Spleen (tissue), 11 donors: ENCODE data around the gene CRMP1. TPM values are rescaled to one million over a fixed set of nuclear protein-coding genes. Genes with fewer than 3 reads are reported as not detected.

Source experiments
- DNase-seq: peaks from one replicate; pipeline ENCODE4 v3.0.0-alpha.2; 2020
- H3K27ac ChIP-seq, 8 donors: fragments of 200-600 bp; sonication (generic) in 7 of 8; 1 replicate in 4 of 8; 2 replicates in 4 of 8; pipeline versions ENCODE4 v1.5.0 to v1.8.0; 2016 to 2021; ENCODE audit warnings: inconsistent platforms in 4 of 8, mild to moderate bottlenecking in 4 of 8, moderate library complexity in 1 of 8
- H3K27me3 ChIP-seq, 7 donors: fragments of 200-600 bp; sonication (generic) in 6 of 7; replicated peaks in 1 of 7; 1 replicate in 4 of 7; 2 replicates in 3 of 7; pipeline versions ENCODE4 v1.5.0 to v1.8.0; 2016 to 2021; ENCODE audit warnings: inconsistent platforms in 3 of 7, mild to moderate bottlenecking in 1 of 7
- H3K36me3 ChIP-seq, 6 donors: fragments of 200-600 bp; sonication (generic) in 5 of 6; 1 replicate in 4 of 6; 2 replicates in 2 of 6; pipeline versions ENCODE4 v1.5.0 to v1.8.0; 2016 to 2021; ENCODE audit warnings: inconsistent platforms in 2 of 6
- H3K4me1 ChIP-seq, 6 donors: fragments of 200-600 bp; sonication (generic) in 5 of 6; 1 replicate in 3 of 6; 2 replicates in 3 of 6; pipeline versions ENCODE4 v1.5.0 to v1.8.0; 2016 to 2021; ENCODE audit warnings: inconsistent platforms in 3 of 6
- H3K4me3 ChIP-seq, 8 donors: fragments of 200-600 bp; sonication (generic) in 7 of 8; 1 replicate in 4 of 8; 2 replicates in 4 of 8; pipeline versions ENCODE4 v1.5.0 to v1.8.0; 2016 to 2021; ENCODE audit warnings: inconsistent platforms in 4 of 8, mild to moderate bottlenecking in 4 of 8, moderate library complexity in 2 of 8
- H3K9me3 ChIP-seq, 8 donors: fragments of 200-600 bp; sonication (generic) in 7 of 8; 1 replicate in 4 of 8; 2 replicates in 4 of 8; pipeline versions ENCODE4 v1.5.0 to v1.8.0; 2016 to 2021; ENCODE audit warnings: inconsistent platforms in 4 of 8
- CTCF ChIP-seq, 11 experiments: fragments of 200-600 bp in 7 of 11; fragments of 450-650 bp in 4 of 11; sonication (generic) in 4 of 11; IDR thresholded peaks in 8 of 11; conservative IDR thresholded peaks in 3 of 11; 1 replicate in 7 of 11; 2 replicates in 4 of 11; pipeline versions ENCODE4 v1.4.0 to v1.8.0; 2016 to 2021; ENCODE audit warnings: antibody characterized with exemption in 11 of 11, inconsistent platforms in 4 of 11, mild to moderate bottlenecking in 1 of 11
- POLR2A ChIP-seq, 3 donors: fragments of 450-650 bp; IDR thresholded peaks; one replicate each; pipeline ENCODE4 v1.5.1; 2017; ENCODE audit warnings: antibody characterized with exemption in 3 of 3, mild to moderate bottlenecking in 1 of 3
- POLR2AphosphoS5 ChIP-seq, 3 donors: sonication (generic); formaldehyde crosslinking; IDR thresholded peaks; one replicate each; pipeline ENCODE4 v1.5.1; 2017; ENCODE audit warnings: antibody characterized with exemption in 3 of 3
- WGBS, 5 donors: extraction: QIAGEN DNeasy Blood & Tissue Kit in 3 of 5; methylation state at CpG; one replicate each; pipeline versions ENCODE4 v1.1.5 to v1.1.7; 2013 to 2018; 5-methylcytosine and 5-hydroxymethylcytosine counted together
- intact Hi-C: fragments of 100-400 bp; cut with DNase I; formaldehyde crosslinking; loops from one replicate; pipeline ENCODE4 v1.15.0; 2023; ENCODE audit warnings: low total_unique reads
- polyA plus RNA-seq, 3 donors: library from polyadenylated mRNA; stranded (reverse); fragments of 200-250 nt; gene quantifications; one replicate each; pipeline ENCODE4 v1.2.1, GENCODE V29; 2013
- total RNA-seq, 7 donors: library from RNA; depleted of rRNA in 3 of 7; stranded (reverse); fragments of >200 nt in 3 of 7; fragmentation: NEBNext Ultra II Directional in 4 of 7; extraction: Animal tissue kit (Norgen Biotek cat#: 25700) in 4 of 7; gene quantifications; one replicate each; pipeline versions ENCODE4 v1.1.0 to v1.2.1, GENCODE V29; 2016 to 2021
- donor health status: healthy with polysubstance abuse.
- donor health status: DM: no; HTN: no; CAD: no; lungs with moderate emphysema.
- donor health status: DM: no; HTN: no; CAD: no.
- donor health status: Bipolar disorder and iron deficiency.
- donor health status: healthy.
- donor health status: DM: no; HTN: no; CAD: no.
- donor health status: DM: yes; HTN: yes; CAD: no.

CRMP1 gene
- total and polyA plus RNA-seq, 10 donors = 0.03 to 2.3 (median 0.85) TPM; not detected in 1

GRCh38 chr4:5836943-5837342 lies 55.9 kb downstream of the CRMP1 start:
- Histone ChIP-seq H3K4me1 (no peaks in the 10 kb centered on the region), H3K4me3 (no peak overlapping the region), H3K27ac (no peak overlapping the region), H3K9me3 (no peaks in the 10 kb centered on the region), H3K27me3 (no peaks in the 10 kb centered on the region), H3K36me3 (no peaks in the 10 kb centered on the region)
- TF ChIP-seq CTCF (IDR thresholded peaks at IDR 0.05 in 8 of 11, conservative IDR thresholded peaks at IDR 0.05 in 3 of 11) (no peak), POLR2A (IDR thresholded peaks at IDR 0.05) (no peak), POLR2AphosphoS5 (IDR thresholded peaks at IDR 0.05) (no peak)
- WGBS, 5 donors = 41 to 60% (median 59%) methylated on average over 3 of the region's 3 CpGs
- intact Hi-C loops = no loop called here
- no peak for DNase-seq

GRCh38 chr4:5828005-5828391 lies 64.9 kb downstream of the CRMP1 start:
- no peak overlapping the region for H3K4me3 ChIP-seq
- intact Hi-C loops = loop anchor here (10.0 kb wide), 1 partner anchor 157 kb away; no protein-coding TSS in a partner anchor
- no peaks in the 10 kb centered on the region for H3K9me3 ChIP-seq
- H3K4me1 ChIP-seq = peaks cover 0 to 17% (median 7%) of the 10 kb centered on the region in 6 donors
- DNase-seq = no peak
- 67 to 80% (median 72%) methylated on average over 11 of the region's 11 CpGs for WGBS, 5 donors
- H3K36me3 ChIP-seq = no peaks in the 10 kb centered on the region
- TF ChIP-seq POLR2AphosphoS5 (IDR thresholded peaks at IDR 0.05) (no peak), CTCF (IDR thresholded peaks at IDR 0.05 in 8 of 11, conservative IDR thresholded peaks at IDR 0.05 in 3 of 11) (no peak), POLR2A (IDR thresholded peaks at IDR 0.05) (no peak)
- no peak overlapping the region for H3K27ac ChIP-seq
- peaks cover 0 to 36% (median 0%) of the 10 kb centered on the region in 7 donors for H3K27me3 ChIP-seq

GRCh38 chr4:5827108-5828004 lies 65.5 kb downstream of the CRMP1 start:
- TF ChIP-seq POLR2A (IDR thresholded peaks at IDR 0.05) (no peak), CTCF (IDR thresholded peaks at IDR 0.05 in 8 of 11, conservative IDR thresholded peaks at IDR 0.05 in 3 of 11) (no peak), POLR2AphosphoS5 (IDR thresholded peaks at IDR 0.05) (no peak)
- no peak overlapping the region for H3K27ac ChIP-seq
- intact Hi-C loops = loop anchor here (10.0 kb wide), 1 partner anchor 157 kb away; no protein-coding TSS in a partner anchor
- H3K4me1 ChIP-seq = peaks cover 0 to 17% (median 7%) of the 10 kb centered on the region in 6 donors
- peak; percentile 51 for DNase-seq
- H3K9me3 ChIP-seq = no peaks in the 10 kb centered on the region
- H3K36me3 ChIP-seq = no peaks in the 10 kb centered on the region
- WGBS, 5 donors = 46 to 62% (median 56%) methylated on average over 18 to 19 of the region's 19 CpGs
- H3K4me3 ChIP-seq = no peak overlapping the region
- peaks cover 0 to 36% (median 0%) of the 10 kb centered on the region in 7 donors for H3K27me3 ChIP-seq
